K562 (cell line): ENCODE results near the gene ERP44. TPM values are rescaled to one million over a fixed set of nuclear protein-coding genes. Genes with fewer than 3 reads are reported as not detected.
"Not testable (repeated sequence)": the region's sequence is repeated elsewhere in the genome, so short reads cannot be mapped to it uniquely, and the experiment has no call there.

Experiments used
- ATAC-seq: fragments of 200-7000 bp; cut with Tn5 transposase; 3 replicates; pipeline ENCODE4 v1.9.1; 2020; ENCODE audit warnings: moderate library complexity
- BruUV-seq: library from RNA; stranded (reverse); fragments of 400-500 nt; replicated peaks from 2 replicates; lab custom pipeline; 2021; lab: Mats Ljungman, UMichigan
- CTCF ChIA-PET: fragments of 300-600 bp; formaldehyde crosslinking; extraction: SDS; loops from one replicate; lab custom pipeline; 2021; ENCODE audit warnings: low intra/inter-chr PET ratio; lab: Yijun Ruan, JAX
- POLR2A ChIA-PET: fragments of 300-600, 350-650 bp; sonication (Branson Sonifier 250); formaldehyde crosslinking; extraction: SDS; loops from one replicate; lab custom pipeline; 2021; ENCODE audit warnings: antibody characterized with exemption, inconsistent platforms; lab: Yijun Ruan, JAX
- DNase-seq, 4 experiments: peaks; one replicate each; pipeline versions ENCODE4 v3.0.0 to v3.0.0-alpha.2; 2011 to 2018; ENCODE audit warnings: low spot score in 3 of 4, mixed read lengths in 3 of 4; ENCODE audit errors: extremely low read depth in 1 of 4
- FAIRE-seq: peaks from 2 replicates; lab custom pipeline; 2011; peaks lifted over from hg19 to GRCh38; lab: Jason Lieb, UNC
- H2AFZ ChIP-seq: 2 replicates; pipeline ENCODE4 v1.6.0; 2011; ENCODE audit warnings: low read depth, low read length, control low read depth, inconsistent platforms
- H3K27ac ChIP-seq: fragments of 200-600 bp; 3 replicates; pipeline ENCODE4 v1.8.0; 2011; ENCODE audit warnings: low read depth, mild to moderate bottlenecking, control low read depth, inconsistent platforms, low read length, moderate library complexity, mixed read lengths; ENCODE audit errors: extremely low read depth
- H3K27me3 ChIP-seq, 2 experiments: fragments of 300-600 bp in 1 of 2; 2 replicates in 1 of 2; 3 replicates in 1 of 2; pipeline versions ENCODE4 v1.6.0 to v1.8.0; 2011; ENCODE audit warnings: inconsistent platforms in 2 of 2, low read length in 2 of 2, mild to moderate bottlenecking in 1 of 2, mixed read lengths in 1 of 2, moderate library complexity in 1 of 2; ENCODE audit not compliant: control insufficient read depth in 2 of 2, insufficient read depth in 2 of 2
- H3K36me3 ChIP-seq: fragments of 300-600 bp; 3 replicates; pipeline ENCODE4 v1.8.0; 2011; ENCODE audit warnings: mild to moderate bottlenecking, low read length, inconsistent platforms; ENCODE audit not compliant: control insufficient read depth, insufficient read depth
- H3K4me1 ChIP-seq, 2 experiments: fragments of 200-600 bp in 1 of 2; replicated peaks in 1 of 2; 2 replicates in 1 of 2; 3 replicates in 1 of 2; pipeline versions ENCODE4 v1.5.1 to v1.8.0; 2011; ENCODE audit warnings: inconsistent platforms in 2 of 2, low read length in 2 of 2, mild to moderate bottlenecking in 1 of 2, mixed read lengths in 1 of 2, moderate library complexity in 1 of 2; ENCODE audit not compliant: control insufficient read depth in 2 of 2, insufficient read depth in 2 of 2
- H3K4me2 ChIP-seq: 2 replicates; pipeline ENCODE4 v1.6.1; 2011; ENCODE audit warnings: low read length, control low read depth, inconsistent platforms, mixed read lengths; ENCODE audit not compliant: insufficient read depth
- H3K4me3 ChIP-seq: fragments of 200-600 bp; sonication (generic), shearing (Covaris generic); 2 replicates; pipeline ENCODE4 v1.5.1; 2016; ENCODE audit warnings: control low read depth, inconsistent platforms
- H3K79me2 ChIP-seq: fragments of 200-600 bp; 3 replicates; pipeline ENCODE4 v1.8.0; 2011; ENCODE audit warnings: low read length, inconsistent platforms; ENCODE audit not compliant: control insufficient read depth, insufficient read depth
- H3K9ac ChIP-seq, 2 experiments: 2 replicates each; pipeline versions ENCODE4 v1.6.0 to v1.6.1; 2011; ENCODE audit warnings: low read depth in 2 of 2, low read length in 2 of 2, control low read depth in 1 of 2, inconsistent platforms in 1 of 2, mild to moderate bottlenecking in 1 of 2, mixed read lengths in 1 of 2; ENCODE audit not compliant: insufficient read depth in 1 of 2
- H3K9me1 ChIP-seq: one replicate; pipeline ENCODE4 v1.6.0; 2011; ENCODE audit warnings: inconsistent platforms, mild to moderate bottlenecking, low read length, moderate library complexity; ENCODE audit not compliant: control insufficient read depth, insufficient read depth
- H3K9me3 ChIP-seq: replicated peaks from 2 replicates; pipeline ENCODE4 v1.5.1; 2011; ENCODE audit warnings: low read depth, low read length, inconsistent platforms; ENCODE audit not compliant: control insufficient read depth, insufficient read depth
- H4K20me1 ChIP-seq: replicated peaks from 2 replicates; pipeline ENCODE4 v1.6.1; 2011; ENCODE audit warnings: low read length, inconsistent platforms, mixed read lengths; ENCODE audit not compliant: control insufficient read depth, insufficient read depth
- DNMT1 ChIP-seq: fragments of 450-650 bp; IDR thresholded peaks from 2 replicates; pipeline ENCODE4 v1.6.1; 2016; ENCODE audit warnings: antibody characterized with exemption, mild to moderate bottlenecking
- RBM22 ChIP-seq: fragments of 200-400 bp; formaldehyde crosslinking; IDR thresholded peaks from 2 replicates; pipeline ENCODE4 v1.6.1; 2018; ENCODE audit warnings: low read length, low read depth; ENCODE audit not compliant: poor library complexity, severe bottlenecking
- ZNF507 ChIP-seq: conservative IDR thresholded peaks from 2 replicates; pipeline ENCODE4 v1.6.1; 2017; ENCODE audit warnings: missing genetic modification characterization, missing compliant biosample characterization
- WGBS: fragments of 100-300 bp; shearing (Covaris generic); methylation state at CpG from one replicate; pipeline ENCODE4 v1.1.6; 2016; ENCODE audit warnings: low coverage, mixed read lengths; ENCODE audit not compliant: insufficient coverage; ENCODE audit errors: missing lambda C conversion rate; 5-methylcytosine and 5-hydroxymethylcytosine counted together
- in situ Hi-C: fragments of 300-500 bp; cut with MboI; formaldehyde crosslinking; loops from 4 replicates; pipeline ENCODE4 v1.15.0; 2018; ENCODE audit warnings: inconsistent platforms, mixed read lengths
- intact Hi-C: fragments of 100-400 bp; cut with micrococcal nuclease; formaldehyde crosslinking; loops from 2 replicates; pipeline ENCODE4 v1.14.2; 2022
- polyA plus RNA-seq, 8 experiments: library from polyadenylated mRNA; depleted of rRNA in 4 of 8; stranded (reverse) in 5 of 8; unstranded in 3 of 8; fragments of >200 nt; fragmentation: Nextera tagmentation in 2 of 8; fragmentation: Illumina TruSeq in 1 of 8; extraction: Ambion mirVana in 2 of 8; extraction: Trizol in 1 of 8; gene quantifications; 2 replicates each; pipeline versions ENCODE4 v1.2.1 to v1.2.3, GENCODE V29; 2011 to 2014; ENCODE audit warnings: inconsistent platforms in 1 of 8, missing spikeins in 1 of 8
- total RNA-seq, 7 experiments: library from RNA; depleted of rRNA in 6 of 7; stranded (reverse); fragments of >200 nt in 6 of 7; fragmentation: Illumina TruSeq in 2 of 7; extraction: Trizol in 2 of 7; gene quantifications; 2 replicates each; pipeline versions ENCODE4 v1.2.1 to v1.2.3, GENCODE V29; 2011 to 2021; ENCODE audit warnings: low replicate concordance in 1 of 7

The ERP44 gene
- total and polyA plus RNA-seq, 9 of the 15 experiments (the other 6 are each of a cell fraction or from before 2014, with no cell fraction given): 9.2 to 23.4 (median 13.6) TPM

DNA sequence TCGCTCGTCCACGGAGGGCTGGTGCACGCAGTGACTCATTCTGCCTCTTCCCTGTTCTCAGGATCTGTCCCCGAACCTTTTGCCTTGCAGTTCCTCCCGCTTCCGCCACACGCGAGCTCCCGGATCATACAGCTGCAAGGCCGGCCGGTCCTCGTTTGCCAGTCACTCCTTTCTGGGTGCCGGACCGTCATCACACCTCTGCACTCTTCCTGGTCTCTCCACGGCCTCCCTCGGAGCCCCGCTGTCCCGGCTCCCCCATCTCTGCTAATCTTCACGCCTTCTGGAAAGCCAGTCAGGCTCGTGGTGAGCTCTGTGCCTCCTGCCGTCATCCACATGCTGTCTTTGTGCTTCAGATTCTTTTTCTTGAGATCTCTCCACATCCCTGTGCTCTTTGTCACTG, 100.5 kb downstream of the ERP44 start:
- Histone ChIP-seq H4K20me1 (no peaks in the 10 kb centered on the region), H3K4me3 (no peak overlapping the region), H3K4me2 (no peak overlapping the region), H3K79me2 (no peaks in the 10 kb centered on the region), H3K27ac (no peak overlapping the region), H3K9ac (no peak overlapping the region), H2AFZ (no peak overlapping the region), H3K9me3 (no peaks in the 10 kb centered on the region; the same call in 1 of the 2 replicates), H3K36me3 (peaks cover 10% of the 10 kb centered on the region; the same call in 2 of the 3 replicates), H3K27me3 (no peaks in the 10 kb centered on the region), H3K4me1 (no peaks in the 10 kb centered on the region), H3K9me1 (no peaks in the 10 kb centered on the region)
- BruUV-seq: no TSS peak
- WGBS: 88% methylated on average over 17 of the region's 22 CpGs
- in situ Hi-C loops: no loop called here
- FAIRE-seq (no peak), ATAC-seq (no peak), DNase-seq (no peak)
- CTCF ChIA-PET: no interaction called here
- POLR2A ChIA-PET: no interaction called here
- intact Hi-C loops: no loop called here
- TF ChIP-seq RBM22 (peak; percentile 33), DNMT1 (no peak)

DNA sequence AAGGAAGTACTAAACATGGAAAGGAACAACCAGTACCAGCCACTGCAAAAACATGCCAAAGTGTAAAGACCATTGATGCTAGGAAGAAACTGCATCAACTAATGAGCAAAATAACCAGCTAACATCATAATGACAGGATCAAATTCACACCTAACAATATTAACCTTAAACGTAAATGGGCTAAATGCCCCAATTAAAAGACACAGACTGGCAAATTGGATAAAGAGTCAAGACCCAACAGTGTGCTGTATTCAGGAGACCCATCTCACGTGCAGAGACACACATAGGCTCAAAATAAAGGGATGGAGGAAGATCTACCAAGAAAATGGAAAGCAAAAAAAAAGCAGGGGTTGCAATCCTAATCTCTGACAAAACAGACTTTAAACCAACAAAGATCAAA, 108.3 kb downstream of the ERP44 start:
- WGBS: 67% methylated on average over 1 of the region's 2 CpGs
- H3K36me3 ChIP-seq, CTCF ChIA-PET, H2AFZ ChIP-seq, H3K9me3 ChIP-seq, DNase-seq, H3K9ac ChIP-seq, FAIRE-seq, H3K9me1 ChIP-seq, H3K4me3 ChIP-seq, ATAC-seq, H3K79me2 ChIP-seq, H3K4me2 ChIP-seq, in situ Hi-C loops, POLR2A ChIA-PET, H4K20me1 ChIP-seq, intact Hi-C loops, H3K4me1 ChIP-seq, H3K27ac ChIP-seq, H3K27me3 ChIP-seq, BruUV-seq: not testable (repeated sequence)
- peak; percentile 83 for TF ChIP-seq ZNF507 (tag)
